Lung (tissue), 12 donors: ENCODE data around the gene HK2. TPM values are rescaled to one million over a fixed set of nuclear protein-coding genes. Genes with fewer than 3 reads are reported as not detected.

Experiments
- ATAC-seq: fragments of 200-7000 bp; cut with Tn5 transposase; one replicate; pipeline ENCODE4 v1.9.1; 2020; ENCODE audit warnings: moderate number of reproducible peaks; ENCODE audit not compliant: insufficient read depth, low FRiP score
- DNase-seq, 3 donors: peaks; one replicate each; pipeline ENCODE4 v3.0.0-alpha.2; 2013 to 2017
- H3K27ac ChIP-seq, 2 donors: one replicate each; pipeline ENCODE4 v1.5.1; 2013; ENCODE audit warnings: mild to moderate bottlenecking in 2 of 2, moderate library complexity in 2 of 2, control low read depth in 1 of 2, inconsistent platforms in 1 of 2, low read depth in 1 of 2, low read length in 1 of 2
- H3K27me3 ChIP-seq, 3 donors: one replicate each; pipeline ENCODE4 v1.5.1; 2013; ENCODE audit warnings: low read length in 2 of 3; ENCODE audit not compliant: control insufficient read depth in 3 of 3, insufficient read depth in 3 of 3
- H3K36me3 ChIP-seq, 4 donors: one replicate each; pipeline ENCODE4 v1.5.1; 2013; ENCODE audit warnings: low read length in 4 of 4, mild to moderate bottlenecking in 1 of 4, moderate library complexity in 1 of 4; ENCODE audit not compliant: control insufficient read depth in 4 of 4, insufficient read depth in 4 of 4
- H3K4me1 ChIP-seq, 5 donors: one replicate each; pipeline ENCODE4 v1.5.1; 2013; ENCODE audit warnings: low read length in 5 of 5, mild to moderate bottlenecking in 2 of 5, moderate library complexity in 1 of 5; ENCODE audit not compliant: control insufficient read depth in 5 of 5, insufficient read depth in 5 of 5
- H3K4me3 ChIP-seq: one replicate; pipeline ENCODE4 v1.5.1; 2013; ENCODE audit warnings: mild to moderate bottlenecking, control low read depth, moderate library complexity
- H3K9ac ChIP-seq, 2 donors: one replicate each; pipeline ENCODE4 v1.5.1; 2013; ENCODE audit warnings: low read length in 2 of 2, control low read depth in 1 of 2; ENCODE audit not compliant: insufficient read depth in 1 of 2
- H3K9me3 ChIP-seq, 4 donors: one replicate each; pipeline ENCODE4 v1.5.1; 2013; ENCODE audit warnings: low read length in 3 of 4, mild to moderate bottlenecking in 1 of 4, moderate library complexity in 1 of 4; ENCODE audit not compliant: control insufficient read depth in 4 of 4, insufficient read depth in 3 of 4
- WGBS, 2 donors: extraction: QIAGEN DNeasy Blood & Tissue Kit; methylation state at CpG; one replicate each; pipeline ENCODE4 v1.1.7; 2013; 5-methylcytosine and 5-hydroxymethylcytosine counted together
- polyA plus RNA-seq, 2 donors: library from polyadenylated mRNA; stranded (reverse); fragments of 200-250 nt; gene quantifications; one replicate each; pipeline ENCODE4 v1.2.1, GENCODE V29; 2013
- total RNA-seq, 2 donors: library from RNA; depleted of rRNA in 1 of 2; stranded (reverse); fragments of >200 nt in 1 of 2; gene quantifications; one replicate each; pipeline ENCODE4 v1.2.1, GENCODE V29; 2014 to 2021
- TF ChIP-seq, protein P1 (sequence below): IDR thresholded peaks from 2 replicates; pipeline ENCODE4 v1.5.1; 2012; ENCODE audit warnings: mild to moderate bottlenecking; ENCODE audit errors: control extremely low read depth, extremely low read depth
- donor health status: control.
- donor health status: control.
- donor health status: Bipolar disorder and iron deficiency.
- donor health status: healthy.
- donor health status: DM: yes; HTN: yes; CAD: no.

HK2 gene
- total and polyA plus RNA-seq, 4 donors, result 13.6 to 43.1 (median 20.8) TPM

GRCh38 chr2:74835831-74836674 is 2.1 kb downstream of the HK2 start:
- TF ChIP-seq, protein P1, sequence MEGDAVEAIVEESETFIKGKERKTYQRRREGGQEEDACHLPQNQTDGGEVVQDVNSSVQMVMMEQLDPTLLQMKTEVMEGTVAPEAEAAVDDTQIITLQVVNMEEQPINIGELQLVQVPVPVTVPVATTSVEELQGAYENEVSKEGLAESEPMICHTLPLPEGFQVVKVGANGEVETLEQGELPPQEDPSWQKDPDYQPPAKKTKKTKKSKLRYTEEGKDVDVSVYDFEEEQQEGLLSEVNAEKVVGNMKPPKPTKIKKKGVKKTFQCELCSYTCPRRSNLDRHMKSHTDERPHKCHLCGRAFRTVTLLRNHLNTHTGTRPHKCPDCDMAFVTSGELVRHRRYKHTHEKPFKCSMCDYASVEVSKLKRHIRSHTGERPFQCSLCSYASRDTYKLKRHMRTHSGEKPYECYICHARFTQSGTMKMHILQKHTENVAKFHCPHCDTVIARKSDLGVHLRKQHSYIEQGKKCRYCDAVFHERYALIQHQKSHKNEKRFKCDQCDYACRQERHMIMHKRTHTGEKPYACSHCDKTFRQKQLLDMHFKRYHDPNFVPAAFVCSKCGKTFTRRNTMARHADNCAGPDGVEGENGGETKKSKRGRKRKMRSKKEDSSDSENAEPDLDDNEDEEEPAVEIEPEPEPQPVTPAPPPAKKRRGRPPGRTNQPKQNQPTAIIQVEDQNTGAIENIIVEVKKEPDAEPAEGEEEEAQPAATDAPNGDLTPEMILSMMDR, result peak; percentile 30
- Histone ChIP-seq H3K36me3 (no peaks in the 10 kb centered on the region), H3K4me1 (peaks cover 0 to 9% (median 5%) of the 10 kb centered on the region in 5 donors), H3K9ac (peak overlapping the region in 1 of 2 donors; percentile 71), H3K27me3 (peaks cover 0 to 37% (median 7%) of the 10 kb centered on the region in 3 donors), H3K4me3 (peak overlapping the region; percentile 12), H3K9me3 (no peaks in the 10 kb centered on the region), H3K27ac (peak overlapping the region; percentile 34 to 37)
- DNase-seq, result peak in 2 of 3 donors; percentile 44 to 50
- 10 to 19% methylated on average over 15 of the region's 15 CpGs for whole genome bisulfite sequencing, 2 donors
- ATAC-seq, result no peak

- H3K27ac ChIP-seq, result peak overlapping the region in 1 of 2 donors; percentile 18
- H3K4me1 ChIP-seq, result peaks cover 4 to 9% (median 8%) of the 10 kb centered on the region in 5 donors
- peaks cover 0 to 43% (median 7%) of the 10 kb centered on the region in 3 donors for H3K27me3 ChIP-seq
- no peaks in the 10 kb centered on the region for H3K36me3 ChIP-seq
- H3K9ac ChIP-seq, result no peak overlapping the region
- DNase-seq (no peak), ATAC-seq (no peak)
- WGBS, 2 donors, result 63 to 75% methylated on average over 9 of the region's 9 CpGs
- no peaks in the 10 kb centered on the region for H3K9me3 ChIP-seq
- TF ChIP-seq, protein P1, result no peak
- H3K4me3 ChIP-seq, result no peak overlapping the region
Observed at GRCh38 chr2:74836675-74837401, 2.9 kb downstream of the HK2 start.

GRCh38 chr2:74841641-74842040 is 7.7 kb downstream of the HK2 start:
- H3K4me1 ChIP-seq, result peaks cover 0 to 30% (median 0%) of the 10 kb centered on the region in 5 donors
- no peaks in the 10 kb centered on the region for H3K9me3 ChIP-seq
- no peak overlapping the region for H3K9ac ChIP-seq
- ATAC-seq (no peak), DNase-seq (no peak)
- TF ChIP-seq, protein P1, result no peak
- no peak overlapping the region for H3K4me3 ChIP-seq
- H3K27ac ChIP-seq, result peak overlapping the region in 1 of 2 donors; percentile 75
- peaks cover 0 to 42% (median under 1%) of the 10 kb centered on the region in 3 donors for H3K27me3 ChIP-seq
- H3K36me3 ChIP-seq, result peaks cover 0 to 2% (median 0%) of the 10 kb centered on the region in 4 donors
- WGBS, 2 donors, result 90 to 93% methylated on average over 2 of the region's 2 CpGs
